H1 (cell line): ENCODE measurements around the gene KCNC1. TPM values are rescaled to one million over a fixed set of nuclear protein-coding genes. Genes with fewer than 3 reads are reported as not detected.

Experiments
- CTCF ChIA-PET: fragments of 300-600 bp; sonication (Branson Sonifier 250); formaldehyde crosslinking; loops from one replicate; lab custom pipeline; 2021; ENCODE audit not compliant: partially characterized antibody; lab: Charles Lee
- POLR2A ChIA-PET: fragments of 300-600 bp; sonication (Branson Sonifier 250); formaldehyde crosslinking; loops from one replicate; lab custom pipeline; 2021; ENCODE audit warnings: inconsistent platforms; ENCODE audit not compliant: partially characterized antibody; lab: Charles Lee
- DNase-seq, 2 experiments: peaks; one replicate each; pipeline versions ENCODE4 v3.0.0 to v3.0.0-alpha.2; 2010 to 2022; ENCODE audit warnings: low spot score in 2 of 2, low read depth in 1 of 2, mixed read lengths in 1 of 2
- FAIRE-seq: peaks from 2 replicates; lab custom pipeline; 2011; peaks lifted over from hg19 to GRCh38; lab: Jason Lieb, UNC
- H2AFZ ChIP-seq: 2 replicates; pipeline ENCODE4 v1.8.1; 2012; ENCODE audit warnings: low read length, inconsistent platforms
- H2AK5ac ChIP-seq: 2 replicates; pipeline ENCODE4 v1.6.1; 2013; ENCODE audit warnings: low read depth, low read length
- H2BK120ac ChIP-seq: replicated peaks from 2 replicates; pipeline ENCODE3; 2013; ENCODE audit warnings: low read depth, low read length, inconsistent platforms
- H2BK12ac ChIP-seq: 2 replicates; pipeline ENCODE4 v1.6.1; 2013; ENCODE audit warnings: low read depth, low read length
- H2BK15ac ChIP-seq: 2 replicates; pipeline ENCODE4 v1.6.1; 2013; ENCODE audit warnings: low read length
- H2BK20ac ChIP-seq: 2 replicates; pipeline ENCODE4 v1.6.1; 2013; ENCODE audit warnings: low read length
- H2BK5ac ChIP-seq: 2 replicates; pipeline ENCODE4 v1.6.1; 2013; ENCODE audit warnings: low read depth, low read length
- H3K14ac ChIP-seq: 2 replicates; pipeline ENCODE4 v1.6.1; 2013; ENCODE audit warnings: inconsistent platforms; ENCODE audit not compliant: insufficient read length
- H3K18ac ChIP-seq: 2 replicates; pipeline ENCODE4 v1.6.1; 2013; ENCODE audit warnings: low read length; ENCODE audit errors: extremely low read depth
- H3K23ac ChIP-seq: 2 replicates; pipeline ENCODE4 v1.6.1; 2013; ENCODE audit warnings: inconsistent platforms; ENCODE audit not compliant: insufficient read length
- H3K23me2 ChIP-seq: 2 replicates; pipeline ENCODE4 v1.6.1; 2013; ENCODE audit warnings: low read depth, low read length
- H3K27ac ChIP-seq: 2 replicates; pipeline ENCODE4 v1.6.1; 2011; ENCODE audit warnings: low read depth, low read length, inconsistent platforms
- H3K27me3 ChIP-seq, 4 experiments: replicated peaks in 1 of 4; 1 replicate in 1 of 4; 2 replicates in 3 of 4; pipeline versions ENCODE4 v1.6.1 to v1.8.1; 2011 to 2013; ENCODE audit warnings: low read length in 3 of 4, mild to moderate bottlenecking in 3 of 4, inconsistent platforms in 2 of 4, mixed read lengths in 2 of 4, moderate library complexity in 1 of 4; ENCODE audit not compliant: control insufficient read depth in 3 of 4, insufficient read depth in 3 of 4; ENCODE audit errors: extremely low read depth in 1 of 4
- H3K36me3 ChIP-seq, 4 experiments: 2 replicates each; pipeline versions ENCODE4 v1.6.1 to v1.8.1; 2011 to 2013; ENCODE audit warnings: mild to moderate bottlenecking in 4 of 4, low read length in 3 of 4, moderate library complexity in 2 of 4, control low read depth in 1 of 4, inconsistent platforms in 1 of 4; ENCODE audit not compliant: insufficient read depth in 4 of 4, control insufficient read depth in 2 of 4
- H3K4ac ChIP-seq: replicated peaks from 2 replicates; pipeline ENCODE3; 2013; ENCODE audit warnings: low read length, low read depth, mixed read lengths, inconsistent platforms; ENCODE audit not compliant: insufficient read length
- H3K4me1 ChIP-seq, 4 experiments: replicated peaks in 1 of 4; 1 replicate in 1 of 4; 2 replicates in 3 of 4; pipeline versions ENCODE4 v1.6.1 to v1.8.1; 2011 to 2013; ENCODE audit warnings: low read length in 3 of 4, inconsistent platforms in 2 of 4, mixed read lengths in 1 of 4; ENCODE audit not compliant: insufficient read depth in 4 of 4, control insufficient read depth in 3 of 4
- H3K4me2 ChIP-seq, 2 experiments: 2 replicates each; pipeline versions ENCODE4 v1.6.1 to v1.8.1; 2011 to 2013; ENCODE audit warnings: low read depth in 2 of 2, low read length in 2 of 2, control low read depth in 1 of 2, inconsistent platforms in 1 of 2, mild to moderate bottlenecking in 1 of 2; ENCODE audit not compliant: insufficient read depth in 1 of 2
- H3K4me3 ChIP-seq, 4 experiments: fragments of 200-600, 300-600 bp in 1 of 4; sonication (generic), shearing (Covaris generic), sonication (Bioruptor Twin) in 1 of 4; 2 replicates each; pipeline versions ENCODE4 v1.5.1 to v1.8.1; 2011 to 2016; ENCODE audit warnings: low read length in 4 of 4, low read depth in 3 of 4, control low read depth in 2 of 4, inconsistent platforms in 2 of 4, mild to moderate bottlenecking in 2 of 4, mixed read lengths in 1 of 4, moderate library complexity in 1 of 4; ENCODE audit not compliant: insufficient read depth in 2 of 4; ENCODE audit errors: extremely low read depth in 1 of 4
- H3K56ac ChIP-seq: replicated peaks from 2 replicates; pipeline ENCODE3; 2013; ENCODE audit warnings: low read depth, mild to moderate bottlenecking, mixed read lengths, low read length, inconsistent platforms; ENCODE audit not compliant: insufficient read length
- H3K79me1 ChIP-seq: 2 replicates; pipeline ENCODE4 v1.6.1; 2013; ENCODE audit warnings: low read depth, low read length, control low read depth
- H3K79me2 ChIP-seq, 2 experiments: 2 replicates each; pipeline versions ENCODE4 v1.6.1 to v1.8.1; 2012 to 2013; ENCODE audit warnings: low read length in 2 of 2, mild to moderate bottlenecking in 2 of 2, inconsistent platforms in 1 of 2; ENCODE audit not compliant: insufficient read depth in 2 of 2, control insufficient read depth in 1 of 2
- H3K9ac ChIP-seq, 4 experiments: replicated peaks in 1 of 4; 1 replicate in 1 of 4; 2 replicates in 3 of 4; pipeline versions ENCODE4 v1.6.1 to v1.8.1; 2011 to 2013; ENCODE audit warnings: low read depth in 3 of 4, low read length in 3 of 4, control low read depth in 2 of 4, mild to moderate bottlenecking in 2 of 4, moderate library complexity in 2 of 4, inconsistent platforms in 1 of 4; ENCODE audit errors: extremely low read depth in 1 of 4
- H3K9me3 ChIP-seq, 2 experiments: 2 replicates each; pipeline versions ENCODE4 v1.6.1 to v1.8.1; 2012 to 2013; ENCODE audit warnings: mild to moderate bottlenecking in 2 of 2, moderate library complexity in 2 of 2, control low read depth in 1 of 2, inconsistent platforms in 1 of 2, low read depth in 1 of 2, low read length in 1 of 2, mixed read lengths in 1 of 2; ENCODE audit not compliant: insufficient read depth in 2 of 2
- H4K20me1 ChIP-seq, 2 experiments: replicated peaks in 1 of 2; 2 replicates each; pipeline versions ENCODE3 to v1.8.1; 2011 to 2013; ENCODE audit warnings: inconsistent platforms in 2 of 2, low read length in 2 of 2, mild to moderate bottlenecking in 1 of 2; ENCODE audit not compliant: insufficient read depth in 2 of 2, control insufficient read depth in 1 of 2
- H4K5ac ChIP-seq: 2 replicates; pipeline ENCODE4 v1.6.1; 2013; ENCODE audit warnings: low read length, low read depth, mixed read lengths, inconsistent platforms; ENCODE audit not compliant: insufficient read length
- H4K8ac ChIP-seq: 2 replicates; pipeline ENCODE4 v1.8.0; 2013; ENCODE audit warnings: mild to moderate bottlenecking, moderate library complexity, low read length, inconsistent platforms; ENCODE audit not compliant: insufficient read depth; ENCODE audit errors: extremely low read depth
- H4K91ac ChIP-seq: replicated peaks from 2 replicates; pipeline ENCODE3; 2013; ENCODE audit warnings: low read length, mixed read lengths, inconsistent platforms; ENCODE audit not compliant: insufficient read length
- ASH2L ChIP-seq: fragments of 200-600, 300-600 bp; sonication (generic); IDR thresholded peaks from one replicate; pipeline ENCODE4 v1.7.1; 2017; ENCODE audit warnings: low read length
- CEBPB ChIP-seq: IDR thresholded peaks from 2 replicates; pipeline ENCODE4 v1.6.1; 2012; ENCODE audit warnings: low read depth, low read length
- EP300 ChIP-seq, 2 experiments: IDR thresholded peaks; 1 replicate in 1 of 2; 2 replicates in 1 of 2; pipeline ENCODE4 v1.6.1; 2011 to 2012; ENCODE audit warnings: low read depth in 2 of 2, low read length in 2 of 2, mild to moderate bottlenecking in 2 of 2, borderline replicate concordance in 1 of 2, inconsistent platforms in 1 of 2, moderate library complexity in 1 of 2
- HDAC6 ChIP-seq: IDR thresholded peaks from one replicate; pipeline ENCODE4 v1.7.1; 2012; ENCODE audit warnings: low read depth, mild to moderate bottlenecking, inconsistent platforms, low read length, moderate library complexity
- SIX5 ChIP-seq: IDR thresholded peaks from 2 replicates; pipeline ENCODE4 v1.6.1; 2011; ENCODE audit warnings: mild to moderate bottlenecking, low read depth, low read length
- ZNF274 ChIP-seq: IDR thresholded peaks from 2 replicates; pipeline ENCODE4 v1.7.0; 2012; ENCODE audit warnings: low read length, borderline replicate concordance; ENCODE audit errors: extremely low read depth
- WGBS, 2 experiments: shearing (Covaris generic) in 1 of 2; methylation state at CpG; one replicate each; pipeline versions ENCODE4 v1.1.6 to v1.1.7; 2013 to 2015; ENCODE audit warnings: low lambda C conversion rate in 2 of 2, mixed read lengths in 2 of 2, inconsistent platforms in 1 of 2, low coverage in 1 of 2, missing lambda C conversion rate in 1 of 2; ENCODE audit not compliant: insufficient replicate concordance in 2 of 2, insufficient coverage in 1 of 2, insufficient read length in 1 of 2; ENCODE audit errors: extremely low coverage in 1 of 2, missing lambda C conversion rate in 1 of 2; 5-methylcytosine and 5-hydroxymethylcytosine counted together
- polyA plus RNA-seq, 7 experiments: library from polyadenylated mRNA; depleted of rRNA in 3 of 7; stranded (reverse) in 5 of 7; unstranded in 2 of 7; fragments of >200 nt in 5 of 7; fragments of 200-250 nt in 2 of 7; gene quantifications; 1 replicate in 5 of 7; 2 replicates in 1 of 7; 4 replicates in 1 of 7; pipeline versions ENCODE4 v1.2.1 to v1.2.3, GENCODE V29; 2011 to 2013; ENCODE audit warnings: missing spikeins in 2 of 7, mixed read lengths in 2 of 7
- total RNA-seq: library from RNA; stranded (reverse); fragmentation: NEBNext Ultra II Directional; extraction: Animal tissue kit (Norgen Biotek cat#: 25700); gene quantifications from 2 replicates; pipeline ENCODE4 v1.2.1, GENCODE V29; 2021
- TF ChIP-seq, protein P1 (sequence below), 3 experiments: IDR thresholded peaks; 1 replicate in 2 of 3; 2 replicates in 1 of 3; pipeline versions ENCODE4 v1.5.1 to v1.6.1; 2011; ENCODE audit warnings: low read length in 3 of 3, mild to moderate bottlenecking in 3 of 3, inconsistent platforms in 2 of 3, low read depth in 1 of 3, moderate library complexity in 1 of 3; ENCODE audit not compliant: insufficient read depth in 1 of 3; ENCODE audit errors: control extremely low read depth in 1 of 3
- TF ChIP-seq, protein P2 (sequence below): IDR thresholded peaks from 2 replicates; pipeline ENCODE4 v1.6.1; 2011; ENCODE audit warnings: low read length, improper control_type of control experiment

Gene KCNC1
- total and polyA plus RNA-seq, 2 of the 8 experiments (the other 6 are each of a cell fraction or from before 2014, with no cell fraction given), result 0.11 to 0.26 TPM

DNA sequence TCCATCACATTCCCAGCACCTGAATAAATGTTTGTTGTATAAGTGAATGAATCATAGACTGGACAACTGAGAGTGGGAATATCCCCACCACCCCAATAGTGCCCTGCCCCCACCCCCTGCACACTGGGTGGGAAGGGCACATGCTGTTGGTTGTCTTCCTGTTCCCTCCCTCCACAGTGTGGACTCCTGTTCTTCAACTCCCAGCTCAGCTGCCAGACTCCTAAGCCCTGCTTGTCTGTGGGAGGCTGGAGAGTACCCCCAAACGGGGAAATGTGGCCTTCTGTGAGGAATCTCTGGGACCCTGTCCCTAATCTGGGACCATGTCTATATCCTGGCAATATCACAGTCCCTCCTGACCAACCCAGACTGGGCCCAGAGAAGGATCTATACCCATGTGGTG is 20.7 kb upstream of the KCNC1 start:
- no CpG with 5 or more reads among the region's 1 CpG for WGBS, 2 experiments
- CTCF ChIA-PET, result interaction anchor here (1.0 to 15.7 kb wide), 9 partner anchors 8 to 114 kb away, joined by 3 to 290 read pairs (median 3); partner anchors contain the start of gene KCNC1
- no peak overlapping the region for H4K91ac ChIP-seq
- TF ChIP-seq, protein P1, sequence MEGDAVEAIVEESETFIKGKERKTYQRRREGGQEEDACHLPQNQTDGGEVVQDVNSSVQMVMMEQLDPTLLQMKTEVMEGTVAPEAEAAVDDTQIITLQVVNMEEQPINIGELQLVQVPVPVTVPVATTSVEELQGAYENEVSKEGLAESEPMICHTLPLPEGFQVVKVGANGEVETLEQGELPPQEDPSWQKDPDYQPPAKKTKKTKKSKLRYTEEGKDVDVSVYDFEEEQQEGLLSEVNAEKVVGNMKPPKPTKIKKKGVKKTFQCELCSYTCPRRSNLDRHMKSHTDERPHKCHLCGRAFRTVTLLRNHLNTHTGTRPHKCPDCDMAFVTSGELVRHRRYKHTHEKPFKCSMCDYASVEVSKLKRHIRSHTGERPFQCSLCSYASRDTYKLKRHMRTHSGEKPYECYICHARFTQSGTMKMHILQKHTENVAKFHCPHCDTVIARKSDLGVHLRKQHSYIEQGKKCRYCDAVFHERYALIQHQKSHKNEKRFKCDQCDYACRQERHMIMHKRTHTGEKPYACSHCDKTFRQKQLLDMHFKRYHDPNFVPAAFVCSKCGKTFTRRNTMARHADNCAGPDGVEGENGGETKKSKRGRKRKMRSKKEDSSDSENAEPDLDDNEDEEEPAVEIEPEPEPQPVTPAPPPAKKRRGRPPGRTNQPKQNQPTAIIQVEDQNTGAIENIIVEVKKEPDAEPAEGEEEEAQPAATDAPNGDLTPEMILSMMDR (IDR thresholded peaks at IDR 0.05; ENCODE audit: control extremely low read depth in 1 of 3, insufficient read depth in 1 of 3, low read depth in 1 of 3, low read length in 3 of 3), result no peak
- TF ChIP-seq, protein P2, sequence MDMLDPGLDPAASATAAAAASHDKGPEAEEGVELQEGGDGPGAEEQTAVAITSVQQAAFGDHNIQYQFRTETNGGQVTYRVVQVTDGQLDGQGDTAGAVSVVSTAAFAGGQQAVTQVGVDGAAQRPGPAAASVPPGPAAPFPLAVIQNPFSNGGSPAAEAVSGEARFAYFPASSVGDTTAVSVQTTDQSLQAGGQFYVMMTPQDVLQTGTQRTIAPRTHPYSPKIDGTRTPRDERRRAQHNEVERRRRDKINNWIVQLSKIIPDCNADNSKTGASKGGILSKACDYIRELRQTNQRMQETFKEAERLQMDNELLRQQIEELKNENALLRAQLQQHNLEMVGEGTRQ, result no peak
- TF ChIP-seq EP300 (IDR thresholded peaks at IDR 0.05; ENCODE audit: borderline replicate concordance in 1 of 2, low read depth in 2 of 2, low read length in 2 of 2), result no peak
- no peak for TF ChIP-seq CEBPB
- TF ChIP-seq ZNF274, result no peak
- no peak for TF ChIP-seq ASH2L
- no peak for TF ChIP-seq SIX5
- no peak for TF ChIP-seq HDAC6

More for the DNA sequence above, 20.7 kb upstream of the KCNC1 start:
- Histone ChIP-seq H2BK20ac (no peak overlapping the region), H3K79me2 (no peaks in the 10 kb centered on the region), H2BK12ac (no peak overlapping the region), H2AK5ac (no peak overlapping the region), H3K4me2 (no peak overlapping the region), H3K4me3 (no peak overlapping the region), H2BK5ac (no peak overlapping the region), H2BK120ac (no peak overlapping the region), H3K23ac (no peak overlapping the region), H3K9me3 (no peaks in the 10 kb centered on the region), H3K23me2 (peaks cover 1% of the 10 kb centered on the region), H4K20me1 (peaks cover 2 to 4% of the 10 kb centered on the region in 2 experiments), H3K14ac (no peak overlapping the region), H3K27ac (no peak overlapping the region), H3K18ac (no peak overlapping the region), H3K27me3 (peaks cover 22 to 52% (median 35%) of the 10 kb centered on the region in 4 experiments), H2BK15ac (no peak overlapping the region), H3K79me1 (no peaks in the 10 kb centered on the region), H3K9ac (no peak overlapping the region), H3K56ac (no peak overlapping the region), H4K8ac (no peak overlapping the region), H2AFZ (no peak overlapping the region), H3K36me3 (no peaks in the 10 kb centered on the region), H3K4me1 (peaks cover 0 to 5% (median 2%) of the 10 kb centered on the region in 4 experiments; a peak in 2 of 7 replicates), H4K5ac (no peak overlapping the region), H3K4ac (no peak overlapping the region)
- no peak for FAIRE-seq
- POLR2A ChIA-PET, result no interaction called here
- no peak for DNase-seq
